DOHH2 (cell line): ENCODE data around the gene HNRNPU.

Experiments used
- CTCF ChIP-seq: fragments of 200-600 bp; sonication (generic); IDR thresholded peaks from one replicate; pipeline ENCODE4 v1.5.1; 2014; ENCODE audit warnings: antibody characterized with exemption, mild to moderate bottlenecking, low read depth, low read length; ENCODE audit not compliant: poor library complexity, severe bottlenecking
- EZH2phosphoT487 ChIP-seq: fragments of 200-600 bp; sonication (generic); IDR thresholded peaks from 2 replicates; pipeline ENCODE4 v1.6.1; 2017; ENCODE audit warnings: borderline replicate concordance, mild to moderate bottlenecking, antibody characterized with exemption, low read length, moderate library complexity, mixed read lengths

- TF ChIP-seq CTCF: no peak
- TF ChIP-seq EZH2phosphoT487: no peak
Observed at GRCh38 chr1:244866355-244866754, 2.0 kb upstream of the HNRNPU start.
